ENCODE data around the gene MIER1.

The MIER1 gene

GRCh38 chr1:66929146-66929688, 4.4 kb downstream of the MIER1 start:
- TF ChIP-seq CTCF (IDR thresholded peaks at IDR 0.05; ENCODE audit: borderline replicate concordance, control extremely low read depth, extremely low read depth, insufficient read depth, missing control alignments): no peak
- DNase-seq (ENCODE audit: low spot score): no peak
- in situ Hi-C loops (cut with MboI; ENCODE audit: low sequenced_read_pairs, unreplicated experiment): loop anchor here (25.0 kb wide), 1 partner anchor 592 kb away; no protein-coding TSS in a partner anchor

GRCh38 chr1:66929691-66929998, 4.9 kb downstream of the MIER1 start:
- in situ Hi-C loops (cut with MboI; ENCODE audit: low sequenced_read_pairs, unreplicated experiment): loop anchor here (25.0 kb wide), 1 partner anchor 592 kb away; no protein-coding TSS in a partner anchor
- no peak for DNase-seq (ENCODE audit: low spot score)
- TF ChIP-seq CTCF (IDR thresholded peaks at IDR 0.05; ENCODE audit: borderline replicate concordance, control extremely low read depth, extremely low read depth, insufficient read depth, missing control alignments): no peak

- peak; percentile 8 for TF ChIP-seq CTCF (IDR thresholded peaks at IDR 0.05; ENCODE audit: borderline replicate concordance, control extremely low read depth, extremely low read depth, insufficient read depth, missing control alignments)
- in situ Hi-C loops (cut with MboI; ENCODE audit: low sequenced_read_pairs, unreplicated experiment): loop anchor here (25.0 kb wide), 1 partner anchor 593 kb away; no protein-coding TSS in a partner anchor
- peak; percentile 90 for DNase-seq (ENCODE audit: low spot score)
Measured at GRCh38 chr1:66929999-66930822, 5.4 kb downstream of the MIER1 start.

- in situ Hi-C loops (cut with MboI; ENCODE audit: low sequenced_read_pairs, unreplicated experiment): loop anchor here (25.0 kb wide), 1 partner anchor 593 kb away; no protein-coding TSS in a partner anchor
- DNase-seq (ENCODE audit: low spot score): no peak
- no peak for TF ChIP-seq CTCF (IDR thresholded peaks at IDR 0.05; ENCODE audit: borderline replicate concordance, control extremely low read depth, extremely low read depth, insufficient read depth, missing control alignments)
Measured at GRCh38 chr1:66930823-66931174, 6.0 kb downstream of the MIER1 start.

GRCh38 chr1:66931590-66931989, 6.8 kb downstream of the MIER1 start:
- TF ChIP-seq CTCF (IDR thresholded peaks at IDR 0.05; ENCODE audit: borderline replicate concordance, control extremely low read depth, extremely low read depth, insufficient read depth, missing control alignments): no peak
- DNase-seq (ENCODE audit: low spot score): no peak
- in situ Hi-C loops (cut with MboI; ENCODE audit: low sequenced_read_pairs, unreplicated experiment): loop anchor here (25.0 kb wide), 1 partner anchor 594 kb away; no protein-coding TSS in a partner anchor

GRCh38 chr1:66932291-66932690, 7.5 kb downstream of the MIER1 start:
- in situ Hi-C loops (cut with MboI; ENCODE audit: low sequenced_read_pairs, unreplicated experiment): loop anchor here (25.0 kb wide), 1 partner anchor 595 kb away; no protein-coding TSS in a partner anchor
- TF ChIP-seq CTCF (IDR thresholded peaks at IDR 0.05; ENCODE audit: borderline replicate concordance, control extremely low read depth, extremely low read depth, insufficient read depth, missing control alignments): no peak
- DNase-seq (ENCODE audit: low spot score): no peak

Data from GM13976 (cell line).